AG04450 (cell line): ENCODE measurements around the gene ZFYVE28. TPM values are rescaled to one million over a fixed set of nuclear protein-coding genes. Genes with fewer than 3 reads are reported as not detected.

Experiments
- CTCF ChIA-PET: fragments of 300-600, 350-600 bp; formaldehyde crosslinking; extraction: SDS; loops from one replicate; lab custom pipeline; 2022; ENCODE audit warnings: antibody characterized with exemption, inconsistent platforms; lab: Charles Lee
- POLR2A ChIA-PET: fragments of 350-600 bp; formaldehyde crosslinking; extraction: SDS; loops from one replicate; lab custom pipeline; 2021; ENCODE audit warnings: antibody characterized with exemption, inconsistent platforms; lab: Yijun Ruan, JAX
- DNase-seq: peaks from one replicate; pipeline ENCODE4 v3.0.0-alpha.2; 2011; ENCODE audit warnings: low read depth, low spot score
- H3K27ac ChIP-seq: one replicate; pipeline ENCODE4 v1.5.1; 2012; ENCODE audit warnings: low read depth, low read length, control low read depth
- H3K27me3 ChIP-seq: one replicate; pipeline ENCODE4 v1.6.0; 2012; ENCODE audit warnings: low read length; ENCODE audit not compliant: control insufficient read depth, insufficient read depth
- H3K4me3 ChIP-seq: 2 replicates; pipeline ENCODE4 v1.5.1; 2011; ENCODE audit warnings: mild to moderate bottlenecking, low read depth, low read length, control low read depth
- H3K9me3 ChIP-seq: 2 replicates; pipeline ENCODE4 v1.5.1; 2012; ENCODE audit warnings: low read length; ENCODE audit not compliant: control insufficient read depth, insufficient read depth
- CTCF ChIP-seq: IDR thresholded peaks from 2 replicates; pipeline ENCODE4 v1.5.1; 2011; ENCODE audit warnings: low read depth, low read length, control low read depth, inconsistent platforms
- polyA plus RNA-seq: library from polyadenylated mRNA; depleted of rRNA; stranded (reverse); fragments of >200 nt; gene quantifications from 2 replicates; pipeline ENCODE4 v1.2.3, GENCODE V29; 2011

ZFYVE28 gene
- polyA plus RNA-seq, 1 experiment = 2.2 TPM

- Histone ChIP-seq H3K9me3 (peaks cover 17% of the 10 kb centered on the region), H3K27me3 (peaks cover 9% of the 10 kb centered on the region), H3K4me3 (no peak overlapping the region), H3K27ac (no peak overlapping the region)
- CTCF ChIA-PET = interaction anchor here (0.9 kb wide), 1 partner anchor 528 kb away, joined by 3 read pairs; no protein-coding TSS in a partner anchor
- POLR2A ChIA-PET = no interaction called here
- no peak for DNase-seq
- TF ChIP-seq CTCF = no peak
Measured at GRCh38 chr4:2427383-2428334, 9.2 kb upstream of the ZFYVE28 start.

- no peak for DNase-seq
- no peak for TF ChIP-seq CTCF
- CTCF ChIA-PET = no interaction called here
Measured at GRCh38 chr4:2426711-2427275, 8.3 kb upstream of the ZFYVE28 start.

GRCh38 chr4:2426069-2426397, 7.6 kb upstream of the ZFYVE28 start:
- TF ChIP-seq CTCF = no peak
- Histone ChIP-seq H3K27me3 (peaks cover 24% of the 10 kb centered on the region), H3K9me3 (peaks cover 17% of the 10 kb centered on the region), H3K27ac (no peak overlapping the region), H3K4me3 (no peak overlapping the region)
- ChIA-PET POLR2A (no interaction called here), CTCF (no interaction called here)
- no peak for DNase-seq

More at GRCh38 chr4:2426711-2427275, 8.3 kb upstream of the ZFYVE28 start:
- Histone ChIP-seq H3K27me3 (peaks cover 18% of the 10 kb centered on the region), H3K27ac (no peak overlapping the region), H3K9me3 (peaks cover 17% of the 10 kb centered on the region), H3K4me3 (no peak overlapping the region)
- POLR2A ChIA-PET = no interaction called here

- Histone ChIP-seq H3K9me3 (peaks cover 13% of the 10 kb centered on the region), H3K27ac (no peak overlapping the region), H3K27me3 (peaks cover 28% of the 10 kb centered on the region), H3K4me3 (no peak overlapping the region)
- CTCF ChIA-PET = no interaction called here
- no peak for DNase-seq
- POLR2A ChIA-PET = no interaction called here
- no peak for TF ChIP-seq CTCF
Measured at GRCh38 chr4:2425386-2426068, 7.1 kb upstream of the ZFYVE28 start.
